Measurements from ENCODE around the gene OR52R1. TPM values are rescaled to one million over a fixed set of nuclear protein-coding genes. Genes with fewer than 3 reads are reported as not detected.
A peak's percentile ranks its signal among the peaks of the same experiment; 100 is the strongest.

The OR52R1 gene
- total RNA-seq: not detected
- long read RNA-seq: 0 reads

DNA sequence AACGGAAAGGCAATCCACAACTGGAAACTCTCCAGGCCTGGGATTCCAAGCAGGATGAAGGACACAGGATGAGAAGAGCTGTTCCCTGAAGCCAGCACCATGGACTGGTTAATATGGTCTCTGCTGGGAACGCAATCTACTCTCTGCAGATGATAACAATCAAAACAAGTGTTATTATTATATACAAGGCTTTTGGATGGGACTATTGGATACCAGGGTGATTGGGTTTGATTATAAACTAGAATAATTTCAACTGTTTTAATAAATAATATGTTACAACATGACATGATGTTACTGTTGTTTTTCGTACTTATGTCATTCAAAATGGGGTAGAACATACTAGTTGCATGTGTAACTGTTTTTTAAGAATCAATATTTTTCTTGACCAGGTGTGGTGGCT, at the start of gene OR52R1:
Gene OR52R1, minus strand, starts transcription at position 101 of the 400 bp plus-strand sequence. Its CDS starts 0 bp downstream, at position 101.
- no peaks in the 10 kb centered on the region for H3K27me3 ChIP-seq
- TF ChIP-seq POLR2A (IDR thresholded peaks at IDR 0.05): no peak
- TF ChIP-seq, protein P1, sequence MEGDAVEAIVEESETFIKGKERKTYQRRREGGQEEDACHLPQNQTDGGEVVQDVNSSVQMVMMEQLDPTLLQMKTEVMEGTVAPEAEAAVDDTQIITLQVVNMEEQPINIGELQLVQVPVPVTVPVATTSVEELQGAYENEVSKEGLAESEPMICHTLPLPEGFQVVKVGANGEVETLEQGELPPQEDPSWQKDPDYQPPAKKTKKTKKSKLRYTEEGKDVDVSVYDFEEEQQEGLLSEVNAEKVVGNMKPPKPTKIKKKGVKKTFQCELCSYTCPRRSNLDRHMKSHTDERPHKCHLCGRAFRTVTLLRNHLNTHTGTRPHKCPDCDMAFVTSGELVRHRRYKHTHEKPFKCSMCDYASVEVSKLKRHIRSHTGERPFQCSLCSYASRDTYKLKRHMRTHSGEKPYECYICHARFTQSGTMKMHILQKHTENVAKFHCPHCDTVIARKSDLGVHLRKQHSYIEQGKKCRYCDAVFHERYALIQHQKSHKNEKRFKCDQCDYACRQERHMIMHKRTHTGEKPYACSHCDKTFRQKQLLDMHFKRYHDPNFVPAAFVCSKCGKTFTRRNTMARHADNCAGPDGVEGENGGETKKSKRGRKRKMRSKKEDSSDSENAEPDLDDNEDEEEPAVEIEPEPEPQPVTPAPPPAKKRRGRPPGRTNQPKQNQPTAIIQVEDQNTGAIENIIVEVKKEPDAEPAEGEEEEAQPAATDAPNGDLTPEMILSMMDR (IDR thresholded peaks at IDR 0.05): no peak

DNA sequence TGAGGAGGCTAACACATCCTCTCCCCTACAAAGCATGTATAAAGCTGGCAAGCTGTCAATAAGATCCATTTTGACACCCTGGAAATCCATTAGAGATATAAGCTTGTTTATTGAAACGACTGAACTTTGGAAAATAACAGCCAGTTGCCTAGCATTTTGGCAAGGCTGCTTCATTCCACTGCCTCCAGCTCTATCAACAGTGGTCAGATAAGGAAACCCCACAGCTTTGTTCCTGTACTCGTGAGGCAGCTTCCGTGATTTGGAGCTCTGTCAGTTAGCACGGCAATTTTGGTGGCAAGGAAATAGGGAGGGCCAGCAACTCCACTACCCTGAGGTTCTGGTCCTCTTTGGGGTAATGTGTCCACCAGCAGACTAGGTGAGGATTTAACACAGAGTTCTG, 46.9 kb upstream of the OR52R1 start:
- intact Hi-C loops (cut with DNase I): no loop called here
- H3K36me3 ChIP-seq: no peaks in the 10 kb centered on the region
- no peaks in the 10 kb centered on the region for H3K4me1 ChIP-seq
- ATAC-seq (peak in 2 of 4 donors; percentile 33 to 85), DNase-seq (peak in 1 of 3 donors; percentile 21)
- H3K27me3 ChIP-seq: no peaks in the 10 kb centered on the region
- TF ChIP-seq, protein P1 (IDR thresholded peaks at IDR 0.05): no peak
- TF ChIP-seq POLR2A (IDR thresholded peaks at IDR 0.05): no peak
- no peak overlapping the region for H3K4me3 ChIP-seq
- WGBS (ENCODE audit: insufficient coverage, low coverage, low lambda C conversion rate, missing lambda C conversion rate): 7% methylated on average over 4 of the region's 4 CpGs
- H3K27ac ChIP-seq: no peak overlapping the region
- H3K9me3 ChIP-seq: no peaks in the 10 kb centered on the region

More for the DNA sequence above, at the start of gene OR52R1:
- WGBS (ENCODE audit: insufficient coverage, low coverage, low lambda C conversion rate, missing lambda C conversion rate): 68% methylated on average over 3 of the region's 3 CpGs
- H3K9me3 ChIP-seq: no peaks in the 10 kb centered on the region
- H3K4me3 ChIP-seq: no peak within 1 kb of the TSS
- intact Hi-C loops (cut with DNase I): no loop called here
- no peak for ATAC-seq
- no peak within 1 kb of the TSS for H3K27ac ChIP-seq
- no peaks in the 10 kb centered on the region for H3K36me3 ChIP-seq
- no peak for DNase-seq
- no peaks in the 10 kb centered on the region for H3K4me1 ChIP-seq

- no peaks in the 10 kb centered on the region for H3K36me3 ChIP-seq
- ATAC-seq: peak in 3 of 4 donors; percentile 33 to 84 (median 51)
- no peaks in the 10 kb centered on the region for H3K9me3 ChIP-seq
- 30% methylated on average over 9 of the region's 9 CpGs for WGBS (ENCODE audit: insufficient coverage, low coverage, low lambda C conversion rate, missing lambda C conversion rate)
- no peak within 1 kb of the TSS for H3K27ac ChIP-seq
- TF ChIP-seq POLR2A (IDR thresholded peaks at IDR 0.05): no peak
- TF ChIP-seq, protein P1 (IDR thresholded peaks at IDR 0.05): no peak
- intact Hi-C loops (cut with DNase I): no loop called here
- no peaks in the 10 kb centered on the region for H3K4me1 ChIP-seq
- DNase-seq: peak in 1 of 3 donors; percentile 57
- no peaks in the 10 kb centered on the region for H3K27me3 ChIP-seq
- H3K4me3 ChIP-seq: no peak within 1 kb of the TSS
Measured at GRCh38 chr11:4848908-4849532, 44.8 kb upstream of the OR52R1 start, which contains the start of gene OR51S1. Gene OR51S1, minus strand, starts transcription at chr11:4849208. Its CDS starts 0 bp downstream, at chr11:4849208.

DNA sequence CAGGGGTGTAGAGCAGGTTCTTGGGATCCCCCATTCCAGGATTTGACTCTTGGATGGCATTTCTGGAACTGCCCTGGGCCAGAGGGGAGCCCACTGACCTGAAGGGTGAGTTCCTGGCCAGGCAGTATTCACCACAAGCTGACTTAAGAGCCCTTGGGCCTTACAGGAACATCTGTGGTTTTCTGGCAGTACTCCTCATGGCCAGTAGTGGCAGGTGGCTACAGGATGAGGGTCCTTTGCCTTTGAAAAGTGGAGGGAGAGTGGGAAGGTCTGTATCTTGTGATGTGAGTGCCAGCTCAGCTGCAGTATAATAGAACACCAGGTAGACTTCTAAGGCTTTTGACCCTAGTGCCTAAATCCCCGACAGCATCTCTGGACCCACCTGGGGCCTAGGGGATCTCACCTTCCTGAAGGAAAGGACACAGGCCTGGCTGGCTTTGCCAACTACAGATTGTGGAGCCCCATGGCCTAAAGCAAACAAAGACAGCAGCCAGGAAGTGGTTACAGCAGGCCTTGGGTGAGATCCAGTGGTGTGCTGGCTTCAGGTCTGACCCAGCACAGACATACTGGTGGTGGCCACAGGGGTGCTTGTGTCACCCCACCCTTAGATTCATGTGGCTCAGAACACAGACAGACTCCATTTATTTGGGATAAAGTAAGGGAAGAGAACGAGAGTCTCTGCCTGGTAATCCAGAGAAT, 35.8 kb upstream of the OR52R1 start:
- TF ChIP-seq, protein P1 (IDR thresholded peaks at IDR 0.05): no peak
- no peak for TF ChIP-seq POLR2A (IDR thresholded peaks at IDR 0.05)
- 58% methylated on average over 2 of the region's 2 CpGs for WGBS (ENCODE audit: insufficient coverage, low coverage, low lambda C conversion rate, missing lambda C conversion rate)

More for the DNA sequence above, 35.8 kb upstream of the OR52R1 start:
- ATAC-seq (peak in 1 of 4 donors; percentile 84), DNase-seq (peak in 1 of 3 donors; percentile 35)
- Histone ChIP-seq H3K27ac (no peak overlapping the region), H3K27me3 (no peaks in the 10 kb centered on the region), H3K9me3 (no peaks in the 10 kb centered on the region), H3K4me1 (no peaks in the 10 kb centered on the region), H3K4me3 (no peak overlapping the region), H3K36me3 (no peaks in the 10 kb centered on the region)
- intact Hi-C loops (cut with DNase I): no loop called here

All from right lobe of liver (tissue), 6 donors.